Activated CD4-positive, CD25-positive, alpha-beta regulatory T cell treated with anti-CD3 and anti-CD28 coated beads, Interleukin-2, amount 50 U/mL, for 72 hours (primary cell): Measurements from ENCODE around the gene TTC13.
A peak's percentile ranks its signal among the peaks of the same experiment; 100 is the strongest.
"Not testable (repeated sequence)": the region's sequence is repeated elsewhere in the genome, so short reads cannot be mapped to it uniquely, and the experiment has no call there.

Experiments
- DNase-seq: peaks from one replicate; pipeline ENCODE4 v3.0.0; 2021

TTC13 gene

DNA sequence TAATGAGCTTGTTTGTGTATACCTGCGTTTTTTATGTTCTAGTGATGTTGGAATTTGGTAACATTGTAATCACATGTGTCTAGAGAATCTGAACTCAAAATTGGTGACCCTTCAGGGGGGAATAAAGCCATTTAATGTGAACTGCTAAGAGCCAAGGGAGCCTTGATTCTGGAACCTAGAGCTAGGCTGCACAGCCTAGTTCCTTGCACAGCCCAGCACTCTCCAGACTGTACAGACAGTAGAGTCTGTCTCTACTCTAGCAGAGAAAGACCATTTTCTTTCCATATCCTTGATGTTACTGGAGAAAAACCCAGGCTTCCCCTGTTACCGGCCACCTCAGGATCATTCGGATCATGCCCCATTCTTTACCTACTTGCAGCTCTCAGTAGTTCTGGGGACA, 8.8 kb upstream of the TTC13 start:
- DNase-seq: no peak

DNA sequence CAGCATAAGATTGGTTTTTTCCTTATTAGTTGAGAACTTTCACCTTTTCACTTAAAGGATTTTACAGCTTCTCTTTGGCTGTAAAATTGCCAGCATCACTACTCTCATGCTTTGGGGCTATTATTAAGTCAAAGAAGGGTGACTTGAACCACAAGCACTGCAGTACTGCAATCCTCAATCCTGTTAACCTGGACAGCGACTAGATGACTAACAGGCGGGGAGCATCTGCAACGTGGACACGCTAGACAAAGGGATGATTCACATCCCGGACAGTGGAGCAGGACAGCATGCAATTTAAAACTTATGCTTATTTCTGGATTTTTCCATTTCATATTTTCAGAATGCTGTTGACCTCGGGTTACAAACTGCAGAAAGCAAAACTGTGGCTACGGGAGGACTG, 8.3 kb upstream of the TTC13 start:
- no peak for DNase-seq

GRCh38 chr1:230985711-230986110, 7.0 kb upstream of the TTC13 start:
- no peak for DNase-seq

DNA sequence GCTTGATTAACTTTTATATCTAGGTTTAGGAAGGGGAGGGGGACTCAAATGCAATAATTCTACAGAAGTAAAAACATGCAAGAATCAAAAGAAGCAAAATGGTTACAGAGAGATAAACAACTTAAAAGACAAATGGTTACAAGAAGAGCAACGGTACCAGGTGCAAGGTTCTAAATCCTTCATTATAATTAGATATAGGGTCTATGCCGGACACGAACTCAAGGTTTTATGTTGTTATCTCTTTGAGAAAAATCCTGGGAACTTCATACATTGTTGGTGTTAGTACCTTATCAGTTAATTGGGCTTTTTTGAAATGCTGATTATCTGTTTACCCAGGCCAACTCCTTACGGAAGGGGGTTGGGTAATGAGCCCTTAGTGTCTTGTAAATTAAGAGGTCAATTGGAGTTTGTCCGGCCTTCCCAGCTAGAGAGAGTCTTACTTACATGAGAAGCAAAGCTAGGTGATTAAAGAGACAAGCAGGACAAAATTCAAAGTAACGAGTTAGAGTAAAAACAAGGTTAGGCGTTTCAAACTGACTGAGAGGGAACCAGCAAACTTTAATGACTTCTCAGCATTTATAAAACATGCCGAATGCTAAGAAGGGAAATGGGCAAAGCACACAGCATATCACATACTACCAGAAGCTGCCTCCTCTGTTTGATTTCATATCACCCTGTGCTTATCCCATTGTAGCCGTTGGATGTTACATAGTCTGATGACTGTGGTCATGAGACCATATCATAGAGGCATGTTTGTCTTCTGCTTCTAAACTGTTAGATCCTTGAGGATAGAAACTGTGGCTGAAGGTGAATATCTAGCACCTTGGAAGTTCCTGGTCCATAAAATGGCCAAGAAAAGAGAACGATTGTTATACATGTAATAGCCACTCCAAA, 6.2 kb upstream of the TTC13 start:
- not testable (repeated sequence) for DNase-seq

GRCh38 chr1:230983811-230984210, 5.2 kb upstream of the TTC13 start:
- DNase-seq: no peak

DNA sequence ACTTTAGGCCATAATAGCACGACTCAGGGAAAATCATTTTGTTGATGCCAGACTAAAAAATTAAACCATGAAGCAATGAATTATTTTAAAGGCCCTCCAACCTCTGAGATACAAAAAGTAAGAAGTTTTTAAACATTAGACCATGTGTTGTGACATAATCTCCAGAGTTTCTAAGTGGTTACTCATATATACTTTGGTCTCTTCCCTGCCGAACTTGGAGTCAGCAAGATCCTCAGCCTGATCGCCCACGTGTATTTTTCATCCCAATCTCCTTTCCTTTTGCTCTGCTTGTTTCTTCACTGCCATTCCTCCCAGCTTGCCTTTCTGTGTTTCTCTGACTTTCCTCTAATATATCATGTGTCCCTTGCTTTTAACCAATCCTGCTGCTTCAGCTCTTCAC, 4.0 kb upstream of the TTC13 start:
- no peak for DNase-seq

GRCh38 chr1:230979952-230980351, 1.3 kb upstream of the TTC13 start:
- no peak for DNase-seq

GRCh38 chr1:230979389-230979716, 692 bp upstream of the TTC13 start:
- no peak for DNase-seq

- no peak for DNase-seq
Measured at GRCh38 chr1:230977761-230978490, 735 bp downstream of the TTC13 start.

DNA sequence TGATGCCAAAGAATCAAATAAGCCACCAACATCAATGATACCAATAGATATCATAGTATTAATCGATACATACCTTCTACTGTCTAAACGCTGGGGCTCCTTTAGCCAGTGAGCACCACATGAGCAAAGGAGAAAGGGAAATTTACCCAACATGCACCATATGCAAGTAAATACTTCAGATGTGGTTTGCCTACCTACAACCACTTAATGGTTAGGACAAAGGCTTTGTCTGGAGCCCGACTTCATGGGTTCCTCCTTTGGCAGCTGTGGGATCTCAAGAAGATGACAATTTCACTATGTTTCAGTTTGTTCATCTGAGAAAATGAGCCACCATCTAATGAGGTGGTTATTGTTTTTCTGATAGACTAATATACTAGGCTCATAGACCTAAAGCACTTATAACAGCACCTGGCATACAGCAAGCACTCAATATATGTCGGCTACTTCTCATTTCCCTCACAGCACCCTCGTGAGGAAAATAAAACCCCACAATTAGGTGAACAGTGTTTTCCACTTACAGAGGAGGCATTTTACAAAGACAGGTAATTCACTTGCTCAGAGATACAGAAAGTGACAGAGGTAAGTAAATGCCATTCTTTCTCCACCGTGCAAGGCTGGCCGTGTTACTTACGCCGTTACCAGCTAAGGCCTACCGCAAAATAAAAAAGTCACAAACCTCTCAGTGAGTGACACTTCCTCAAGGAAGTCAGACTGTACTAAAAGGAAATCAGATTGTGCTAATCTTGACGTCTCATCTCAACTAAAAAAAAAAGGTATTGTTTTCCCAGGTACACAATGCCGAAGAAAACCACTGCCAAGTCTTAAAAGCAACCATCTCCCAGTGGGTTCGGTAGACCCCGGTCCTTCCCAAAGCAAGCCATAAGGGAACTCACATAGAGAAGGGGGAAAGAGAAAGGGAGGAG, 1.6 kb downstream of the TTC13 start:
- DNase-seq: no peak

- no peak for DNase-seq
Measured at GRCh38 chr1:230976360-230976759, 2.3 kb downstream of the TTC13 start.

GRCh38 chr1:230975636-230976035, 3.0 kb downstream of the TTC13 start:
- DNase-seq: no peak

DNA sequence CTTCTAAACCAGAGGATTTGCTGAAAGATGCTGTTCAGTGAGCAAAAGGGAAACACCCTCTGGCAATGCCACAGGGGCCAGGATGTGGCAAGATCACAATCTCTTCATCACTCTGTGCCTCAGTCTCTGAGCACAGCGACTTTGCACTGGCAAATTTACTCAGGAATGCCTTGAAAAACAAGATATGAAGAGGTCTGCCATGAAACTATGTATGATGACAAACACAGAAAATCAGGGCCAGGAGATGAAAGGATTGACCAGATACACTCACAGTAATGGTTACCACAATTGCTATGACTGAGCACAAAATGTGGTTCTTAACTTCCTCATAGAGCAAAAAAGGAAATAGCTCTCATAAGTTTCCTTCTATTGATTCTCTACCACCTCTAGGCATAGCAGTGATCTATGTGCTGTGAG, 5.8 kb downstream of the TTC13 start:
- peak; percentile 40 for DNase-seq

- no peak for DNase-seq
Measured at GRCh38 chr1:230971771-230972170, 6.9 kb downstream of the TTC13 start.

DNA sequence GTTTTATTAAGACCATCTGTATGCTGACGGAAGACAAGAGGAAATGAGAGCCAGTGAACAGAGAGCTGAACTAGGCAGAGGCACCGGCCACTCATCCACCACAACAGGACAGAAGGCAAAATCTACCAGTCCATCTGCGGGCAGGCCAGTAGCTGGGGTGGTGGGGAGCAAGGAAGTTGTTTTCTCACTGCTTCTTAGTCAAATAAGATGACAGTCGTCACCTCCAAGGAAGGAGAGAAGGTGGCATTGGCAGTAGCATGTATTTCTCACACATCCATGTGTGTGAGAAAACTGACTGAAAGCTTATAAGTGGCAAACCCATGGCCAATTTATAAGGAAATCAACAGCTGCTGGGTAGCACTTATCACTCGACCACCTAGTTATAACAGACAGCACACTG, 8.2 kb downstream of the TTC13 start:
- no peak for DNase-seq

- DNase-seq: no peak
Measured at GRCh38 chr1:230966358-230966873, 12.2 kb downstream of the TTC13 start.

- no peak for DNase-seq
Measured at GRCh38 chr1:230965535-230965934, 13.1 kb downstream of the TTC13 start.

GRCh38 chr1:230964896-230965295, 13.8 kb downstream of the TTC13 start:
- no peak for DNase-seq

DNA sequence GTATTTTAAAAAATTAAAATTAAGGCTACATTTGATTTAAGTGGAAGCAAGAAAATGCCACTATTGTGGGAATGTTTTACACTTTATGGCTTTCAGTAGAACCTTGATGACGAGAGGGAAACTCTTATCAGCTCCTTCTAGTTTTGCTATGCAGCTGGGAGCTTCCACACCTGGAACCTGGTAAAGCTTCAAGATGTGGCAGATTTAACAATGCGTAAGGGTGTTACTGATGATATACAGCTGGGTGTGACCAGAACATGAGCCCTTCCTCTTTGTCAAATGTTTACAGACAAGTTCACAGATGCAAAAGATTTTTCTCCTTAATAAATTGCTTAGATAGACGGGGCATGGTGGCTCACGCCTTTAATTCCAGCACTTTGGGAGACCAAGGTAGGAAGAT, 20.3 kb downstream of the TTC13 start:
- DNase-seq: no peak

- DNase-seq: no peak
Measured at GRCh38 chr1:230957580-230957989, 21.1 kb downstream of the TTC13 start.

- no peak for DNase-seq
Measured at GRCh38 chr1:230950404-230950803, 28.3 kb downstream of the TTC13 start.

GRCh38 chr1:230948903-230949302, 29.8 kb downstream of the TTC13 start:
- DNase-seq: no peak

GRCh38 chr1:230948301-230948700, 30.4 kb downstream of the TTC13 start:
- no peak for DNase-seq
